HuH-7.5 (cell line): Measurements from ENCODE around the gene EI24.

Experiments
- DNase-seq: peaks from one replicate; pipeline ENCODE4 v3.0.0; 2011; ENCODE audit warnings: low spot score

EI24 gene

DNA sequence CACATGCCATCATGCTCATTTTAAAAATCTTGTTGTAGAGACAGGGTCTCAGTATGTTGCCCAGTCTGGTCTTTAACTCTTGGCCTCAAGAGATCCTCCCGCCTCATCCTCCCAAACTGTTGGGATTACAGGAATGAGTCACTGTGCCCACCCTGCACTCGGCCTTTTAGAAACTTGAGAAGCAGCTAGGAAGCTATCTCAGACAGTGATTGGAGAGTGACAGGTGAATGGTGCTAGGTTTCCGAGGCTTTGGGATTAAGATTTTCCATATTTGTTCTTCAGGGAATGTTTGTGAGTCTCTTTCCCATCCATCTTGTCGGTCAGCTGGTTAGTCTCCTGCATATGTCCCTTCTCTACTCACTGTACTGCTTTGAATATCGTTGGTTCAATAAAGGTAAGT, 10.5 kb downstream of the EI24 start:
- DNase-seq = no peak

GRCh38 chr11:125583496-125583895, 14.2 kb downstream of the EI24 start:
- DNase-seq = no peak

- no peak for DNase-seq
These were observed 16.2 kb downstream of the EI24 start for GRCh38 chr11:125585487-125585886.

DNA sequence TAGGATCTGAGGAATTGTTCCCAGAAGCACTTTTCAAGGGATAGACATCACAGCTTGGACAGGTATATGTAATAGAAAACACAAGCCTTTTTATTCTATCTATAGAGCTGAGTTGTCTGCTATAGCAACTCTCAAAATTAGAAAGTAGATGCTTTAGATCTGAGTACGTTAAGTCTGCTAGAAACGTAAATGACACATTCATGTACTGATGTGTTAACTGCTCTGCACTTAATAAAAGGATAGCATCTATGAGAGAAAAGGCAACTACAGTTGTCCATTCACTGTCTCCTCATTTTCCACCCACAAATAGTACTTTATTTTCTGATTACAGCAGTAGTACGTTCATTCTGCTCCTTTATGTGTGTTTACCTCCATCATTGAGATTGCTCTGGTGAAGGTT, 17.3 kb downstream of the EI24 start:
- DNase-seq = no peak

- no peak for DNase-seq
These were observed 18.2 kb downstream of the EI24 start for GRCh38 chr11:125587480-125587879.

GRCh38 chr11:125588505-125588904, 19.2 kb downstream of the EI24 start:
- no peak for DNase-seq

GRCh38 chr11:125591649-125592304, 22.5 kb downstream of the EI24 start:
- DNase-seq = no peak

DNA sequence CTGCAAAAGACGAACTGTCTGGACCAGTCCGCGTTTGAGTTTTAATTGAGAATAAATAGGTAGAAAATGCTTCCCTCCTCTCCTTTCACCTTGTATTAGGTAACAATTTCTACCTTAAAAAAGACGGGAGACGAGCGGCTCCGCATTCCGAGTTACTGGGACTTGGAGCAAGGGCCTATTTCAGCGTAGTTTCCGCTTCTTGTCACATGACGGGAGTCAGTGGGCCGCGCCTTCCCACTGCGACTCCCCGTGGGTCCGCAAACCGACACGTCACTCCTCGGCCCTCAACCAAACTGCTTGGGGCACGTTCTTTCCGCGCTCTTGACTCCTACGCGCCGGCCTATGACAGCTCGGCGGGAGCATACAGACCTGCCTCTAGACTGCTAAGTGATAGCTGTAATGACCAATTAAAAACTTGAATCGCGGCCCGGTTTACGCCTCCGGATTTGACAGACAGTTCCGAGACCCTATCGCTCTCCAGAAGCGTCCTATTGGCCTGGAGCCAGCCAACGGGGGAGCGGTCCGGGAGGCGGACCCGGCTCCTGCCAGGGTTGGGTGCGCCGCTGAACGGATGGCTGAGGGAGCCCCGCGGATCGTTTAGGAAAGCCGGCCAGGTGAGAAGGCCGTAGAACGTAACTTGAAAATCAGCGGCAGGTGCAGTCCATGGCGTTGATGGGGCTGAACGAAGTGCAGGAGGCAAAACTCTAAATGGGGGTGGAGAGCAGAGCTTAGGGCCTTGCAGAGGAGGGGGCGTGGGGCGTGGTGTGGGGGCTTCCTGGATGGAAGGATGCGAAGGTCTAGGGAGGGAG, 23.2 kb downstream of the EI24 start, which contains the start of gene STT3A:
Gene STT3A, plus strand, starts transcription at position 548 of the 809 bp plus-strand sequence. CDS start 3,064 bp downstream, outside the sequence.
- DNase-seq = peak; percentile 72

- peak; percentile 16 for DNase-seq
These were observed 24.0 kb downstream of the EI24 start for GRCh38 chr11:125593114-125593820.

- no peak for DNase-seq
These were observed 25.7 kb downstream of the EI24 start for GRCh38 chr11:125594958-125595357.

DNA sequence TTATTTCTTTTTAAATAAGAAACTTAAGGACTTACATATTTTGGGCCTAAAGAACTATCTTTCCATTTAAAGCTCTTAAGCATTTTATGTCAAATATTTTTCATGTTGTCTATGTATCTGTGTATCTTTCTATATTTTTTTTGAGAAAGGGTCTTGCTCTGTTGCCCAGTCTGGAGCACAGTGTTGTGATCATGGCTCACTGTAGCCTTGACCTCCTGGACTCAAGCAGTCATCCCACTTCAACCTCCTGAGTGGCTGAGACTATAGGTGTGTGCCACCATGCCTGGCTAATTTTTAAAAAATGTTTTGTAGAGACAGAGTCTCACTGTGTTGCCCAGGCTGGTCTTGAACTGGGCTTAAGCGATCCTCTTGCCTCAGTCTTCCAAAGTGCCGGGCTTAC, 31.4 kb downstream of the EI24 start:
- no peak for DNase-seq

DNA sequence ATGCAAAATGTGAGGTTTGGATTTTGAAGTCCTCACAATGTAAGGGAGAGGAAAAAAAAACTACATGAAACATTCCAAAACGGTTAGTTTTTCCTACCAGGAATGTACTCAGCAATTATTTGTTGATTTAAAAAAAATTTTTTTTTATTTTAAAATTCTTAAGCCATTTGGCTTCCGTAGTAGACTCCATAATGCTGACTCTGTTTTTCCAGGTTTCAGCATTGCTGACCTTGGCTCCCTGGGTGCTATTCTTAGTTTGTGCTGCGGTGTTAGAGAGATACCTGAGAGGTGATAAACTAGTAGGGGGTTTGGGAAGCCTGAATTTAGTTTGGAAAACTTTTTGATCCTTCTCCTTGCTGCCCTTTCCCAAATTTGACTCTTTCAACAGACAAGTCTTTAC, 33.9 kb downstream of the EI24 start:
- no peak for DNase-seq

DNA sequence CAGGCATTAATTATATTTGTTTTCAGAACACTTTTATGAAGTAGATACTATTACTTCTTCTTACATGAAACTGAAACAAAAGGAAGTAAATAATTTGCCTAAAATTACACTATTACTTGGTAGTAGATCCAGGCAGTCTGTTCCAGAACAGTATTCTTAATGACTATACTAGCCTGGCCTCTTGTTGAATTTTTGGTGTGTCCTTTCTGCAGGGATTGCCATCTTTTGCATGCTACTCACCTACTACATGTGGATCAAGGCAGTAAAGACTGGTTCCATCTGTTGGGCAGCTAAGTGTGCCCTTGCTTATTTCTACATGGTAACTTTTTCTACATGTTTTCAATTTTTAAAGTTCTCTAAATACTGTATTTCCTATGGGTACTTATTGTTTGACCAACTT, 36.1 kb downstream of the EI24 start:
- no peak for DNase-seq

- no peak for DNase-seq
These were observed 40.3 kb downstream of the EI24 start for GRCh38 chr11:125609545-125609944.

- DNase-seq = no peak
These were observed 49.1 kb downstream of the EI24 start for GRCh38 chr11:125618383-125618782.

- DNase-seq = no peak
These were observed 52.7 kb downstream of the EI24 start for GRCh38 chr11:125621995-125622394.

DNA sequence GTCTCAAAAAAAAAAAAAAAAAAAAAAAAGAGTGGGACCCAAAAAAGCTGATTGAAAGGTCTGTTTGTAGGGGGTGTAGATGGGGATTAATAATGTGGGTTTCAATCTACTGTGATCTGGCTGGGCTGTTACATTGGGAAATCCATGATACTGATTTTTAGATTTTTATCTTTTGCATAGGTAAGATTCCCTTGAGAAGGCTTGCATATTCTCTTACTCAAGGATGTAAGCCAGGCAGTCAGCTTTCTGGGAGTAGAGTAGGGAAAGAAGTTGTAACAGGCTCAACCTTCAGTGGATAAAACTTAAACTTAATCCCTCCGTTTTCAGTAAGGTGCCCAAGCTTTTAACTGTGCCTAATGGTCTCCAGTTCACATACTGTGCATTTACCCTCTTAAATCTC, 53.8 kb downstream of the EI24 start:
- DNase-seq = no peak

- no peak for DNase-seq
These were observed 55.5 kb downstream of the EI24 start, which contains the start of gene CHEK1 for GRCh38 chr11:125624756-125625213. Gene CHEK1, plus strand, starts transcription at chr11:125625163. Its CDS starts 1,606 bp downstream, at chr11:125626769.

GRCh38 chr11:125625225-125625629, 56.0 kb downstream of the EI24 start:
- DNase-seq = no peak

GRCh38 chr11:125625630-125626287, 56.5 kb downstream of the EI24 start:
- peak; percentile 45 for DNase-seq

DNA sequence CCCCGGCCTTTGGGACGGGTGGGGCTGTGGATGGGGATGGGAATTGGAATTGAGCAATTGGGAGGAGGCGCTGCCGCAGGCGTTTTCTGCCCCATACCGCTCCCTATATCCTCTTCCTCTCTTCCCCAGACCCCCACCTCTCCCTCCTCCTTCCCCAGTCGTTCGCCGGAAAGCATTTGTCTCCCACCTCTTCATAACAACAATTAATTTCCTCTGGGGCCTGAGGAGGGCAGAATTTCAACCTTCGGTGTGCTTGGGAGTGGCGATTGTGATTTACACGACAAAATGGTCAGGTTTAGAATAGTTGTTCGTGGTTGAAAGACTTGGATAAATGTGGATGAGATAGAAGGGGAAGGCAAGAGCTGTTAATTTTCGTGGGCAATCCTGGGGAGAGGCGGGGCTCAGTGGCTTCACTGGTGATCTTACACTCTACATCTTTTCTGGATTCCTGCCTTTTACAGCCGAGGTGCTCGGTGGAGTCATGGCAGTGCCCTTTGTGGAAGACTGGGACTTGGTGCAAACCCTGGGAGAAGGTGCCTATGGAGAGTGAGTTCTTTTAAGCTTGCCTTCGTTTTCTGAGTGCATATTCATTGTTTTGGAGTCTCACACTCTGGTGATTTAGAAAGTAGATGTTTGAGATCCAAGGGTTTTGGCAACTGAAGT, 57.1 kb downstream of the EI24 start:
- DNase-seq = no peak
